HEK293 (cell line): ENCODE measurements around the gene FKTN.

Experiments used
- CTCF ChIA-PET: fragments of 350-600 bp; formaldehyde crosslinking; extraction: SDS; loops from one replicate; lab custom pipeline; 2021; ENCODE audit warnings: antibody characterized with exemption; lab: Yijun Ruan, JAX
- POLR2A ChIA-PET: fragments of 300-600 bp; formaldehyde crosslinking; extraction: SDS; loops from one replicate; lab custom pipeline; 2020; ENCODE audit warnings: antibody characterized with exemption, inconsistent platforms; lab: Yijun Ruan, JAX
- H3K27ac ChIP-seq: fragments of 200-500 bp; sonication (Bioruptor generic); 2 replicates; pipeline ENCODE4 v1.5.1; 2014; ENCODE audit warnings: low read depth, low read length, control low read depth, inconsistent platforms; ENCODE audit errors: extremely low read depth
- H3K36me3 ChIP-seq, 2 experiments: fragments of 200-500 bp in 1 of 2; sonication (Bioruptor generic) in 1 of 2; 1 replicate in 1 of 2; 2 replicates in 1 of 2; pipeline ENCODE4 v1.5.1; 2014 to 2017; ENCODE audit warnings: inconsistent platforms in 2 of 2, low read length in 2 of 2; ENCODE audit not compliant: control insufficient read depth in 2 of 2, insufficient read depth in 1 of 2
- H3K4me1 ChIP-seq: fragments of 200-500 bp; sonication (Bioruptor generic); 2 replicates; pipeline ENCODE4 v1.5.1; 2014; ENCODE audit warnings: mild to moderate bottlenecking, low read length, inconsistent platforms; ENCODE audit not compliant: control insufficient read depth, insufficient read depth
- H3K4me3 ChIP-seq: 2 replicates; pipeline ENCODE4 v1.5.1; 2011; ENCODE audit warnings: low read depth, mild to moderate bottlenecking, control low read depth, low read length, moderate library complexity
- H3K9me3 ChIP-seq: fragments of 200-500 bp; sonication (Bioruptor generic); 2 replicates; pipeline ENCODE4 v1.5.1; 2014; ENCODE audit warnings: low read depth, low read length, inconsistent platforms; ENCODE audit not compliant: control insufficient read depth, insufficient read depth
- BCL11B ChIP-seq: fragments of 450-650 bp; formaldehyde crosslinking; IDR thresholded peaks from 2 replicates; pipeline ENCODE4 v1.5.1; 2016; ENCODE audit warnings: low read depth, missing biosample characterization, missing genetic modification characterization
- INSM2 ChIP-seq: fragments of 450-650 bp; formaldehyde crosslinking; IDR thresholded peaks from 2 replicates; pipeline ENCODE4 v1.5.1; 2016; ENCODE audit warnings: missing biosample characterization, missing genetic modification characterization
- KLF7 ChIP-seq: fragments of 450-650 bp; formaldehyde crosslinking; IDR thresholded peaks from 2 replicates; pipeline ENCODE4 v1.5.1; 2016; ENCODE audit warnings: missing biosample characterization, missing genetic modification characterization, borderline replicate concordance
- MEIS1 ChIP-seq: sonication (generic); formaldehyde crosslinking; IDR thresholded peaks from 2 replicates; pipeline ENCODE4 v1.8.1; 2022; ENCODE audit warnings: missing genetic modification reagents, mild to moderate bottlenecking, borderline replicate concordance
- OSR2 ChIP-seq: fragments of 450-650 bp; formaldehyde crosslinking; IDR thresholded peaks from 2 replicates; pipeline ENCODE4 v1.5.1; 2016; ENCODE audit warnings: missing biosample characterization, missing genetic modification characterization
- PRDM2 ChIP-seq: fragments of 450-650 bp; formaldehyde crosslinking; IDR thresholded peaks from 2 replicates; pipeline ENCODE4 v1.5.1; 2016; ENCODE audit warnings: missing biosample characterization, missing genetic modification characterization, borderline replicate concordance
- SCRT1 ChIP-seq: fragments of 450-650 bp; formaldehyde crosslinking; IDR thresholded peaks from 2 replicates; pipeline ENCODE4 v1.5.1; 2016; ENCODE audit warnings: missing biosample characterization, missing genetic modification characterization, borderline replicate concordance
- ZBTB1 ChIP-seq: fragments of 450-650 bp; formaldehyde crosslinking; IDR thresholded peaks from 2 replicates; pipeline ENCODE4 v1.5.1; 2016; ENCODE audit warnings: missing biosample characterization, missing genetic modification characterization
- ZBTB20 ChIP-seq: fragments of 450-650 bp; formaldehyde crosslinking; IDR thresholded peaks from 2 replicates; pipeline ENCODE4 v1.5.1; 2016; ENCODE audit warnings: missing biosample characterization, missing genetic modification characterization
- ZNF175 ChIP-seq: fragments of 450-650 bp; formaldehyde crosslinking; IDR thresholded peaks from 2 replicates; pipeline ENCODE4 v1.5.1; 2016; ENCODE audit warnings: missing biosample characterization, missing genetic modification characterization
- ZNF221 ChIP-seq: fragments of 450-650 bp; formaldehyde crosslinking; IDR thresholded peaks from 2 replicates; pipeline ENCODE4 v1.5.1; 2017; ENCODE audit warnings: missing biosample characterization, missing genetic modification characterization, borderline replicate concordance
- ZNF239 ChIP-seq: fragments of 450-650 bp; formaldehyde crosslinking; IDR thresholded peaks from 2 replicates; pipeline ENCODE4 v1.5.1; 2016; ENCODE audit warnings: missing biosample characterization, missing genetic modification characterization
- ZNF292 ChIP-seq: fragments of 450-650 bp; formaldehyde crosslinking; IDR thresholded peaks from 2 replicates; pipeline ENCODE4 v1.5.1; 2016; ENCODE audit warnings: low read depth, missing biosample characterization, missing genetic modification characterization, borderline replicate concordance
- ZNF391 ChIP-seq: fragments of 450-650 bp; formaldehyde crosslinking; IDR thresholded peaks from 2 replicates; pipeline ENCODE4 v1.5.1; 2016; ENCODE audit warnings: low read depth, missing biosample characterization, missing genetic modification characterization, borderline replicate concordance
- ZNF501 ChIP-seq: fragments of 450-650 bp; formaldehyde crosslinking; IDR thresholded peaks from 2 replicates; pipeline ENCODE4 v1.5.1; 2016; ENCODE audit warnings: missing biosample characterization, missing genetic modification characterization
- ZNF530 ChIP-seq: fragments of 450-650 bp; formaldehyde crosslinking; IDR thresholded peaks from 2 replicates; pipeline ENCODE4 v1.5.1; 2016; ENCODE audit warnings: low read depth, missing biosample characterization, missing genetic modification characterization
- ZNF558 ChIP-seq: fragments of 450-650 bp; formaldehyde crosslinking; IDR thresholded peaks from 2 replicates; pipeline ENCODE4 v1.5.1; 2016; ENCODE audit warnings: missing biosample characterization, missing genetic modification characterization
- ZNF561 ChIP-seq: fragments of 450-650 bp; IDR thresholded peaks from 2 replicates; pipeline ENCODE4 v1.5.1; 2018; ENCODE audit warnings: missing biosample characterization, missing genetic modification characterization, borderline replicate concordance
- ZNF621 ChIP-seq: fragments of 450-650 bp; formaldehyde crosslinking; IDR thresholded peaks from 2 replicates; pipeline ENCODE4 v1.5.1; 2017; ENCODE audit warnings: missing biosample characterization, missing genetic modification characterization
- ZNF624 ChIP-seq: fragments of 450-650 bp; formaldehyde crosslinking; IDR thresholded peaks from 2 replicates; pipeline ENCODE4 v1.5.1; 2017; ENCODE audit warnings: missing biosample characterization, missing genetic modification characterization
- ZNF626 ChIP-seq: fragments of 450-650 bp; sonication (Bioruptor Pico); formaldehyde crosslinking; IDR thresholded peaks from 2 replicates; pipeline ENCODE4 v1.5.1; 2018; ENCODE audit warnings: missing biosample characterization, missing genetic modification characterization, inconsistent platforms
- ZNF654 ChIP-seq: fragments of 450-650 bp; formaldehyde crosslinking; IDR thresholded peaks from 2 replicates; pipeline ENCODE4 v1.5.1; 2016; ENCODE audit warnings: low read depth, missing biosample characterization, missing genetic modification characterization
- ZNF704 ChIP-seq: fragments of 450-650 bp; formaldehyde crosslinking; IDR thresholded peaks from 2 replicates; pipeline ENCODE4 v1.5.1; 2016; ENCODE audit warnings: missing biosample characterization, missing genetic modification characterization
- ZNF707 ChIP-seq: fragments of 450-650 bp; formaldehyde crosslinking; IDR thresholded peaks from 2 replicates; pipeline ENCODE4 v1.5.1; 2016; ENCODE audit warnings: missing biosample characterization, missing genetic modification characterization

The FKTN gene

GRCh38 chr9:105593145-105593544, 35.2 kb downstream of the FKTN start:
- Histone ChIP-seq H3K4me3 (no peak overlapping the region), H3K27ac (no peak overlapping the region), H3K9me3 (no peaks in the 10 kb centered on the region), H3K36me3 (peaks cover 0 to 35% of the 10 kb centered on the region in 2 experiments; a peak in 1 of 3 replicates), H3K4me1 (no peaks in the 10 kb centered on the region)
- ChIA-PET CTCF (no interaction called here), POLR2A (no interaction called here)
- TF ChIP-seq ZNF624 (no peak), ZBTB1 (no peak), INSM2 (no peak), ZNF558 (no peak), ZNF621 (tag by site-specific recombination) (no peak), ZNF239 (tag by site-specific recombination) (no peak), ZNF626 (tag by site-specific recombination) (no peak)

- H3K36me3 ChIP-seq, result peaks cover 0 to 19% of the 10 kb centered on the region in 2 experiments; a peak in 2 of 3 replicates
- no peak overlapping the region for H3K4me3 ChIP-seq
- ChIA-PET CTCF (interaction anchor here (0.6 to 2.0 kb wide), 19 partner anchors 10 to 963 kb away, joined by 3 to 27 read pairs (median 4); no protein-coding TSS in a partner anchor), POLR2A (no interaction called here)
- no peak for TF ChIP-seq ZNF175
- no peak for TF ChIP-seq ZNF501 (tag by site-specific recombination)
- TF ChIP-seq ZBTB20 (tag by site-specific recombination), result no peak
- TF ChIP-seq ZNF654, result peak; percentile 67
- no peak for TF ChIP-seq ZNF391
- no peak for TF ChIP-seq PRDM2
- TF ChIP-seq, all 188 proteins: peak for 1
- H3K9me3 ChIP-seq, result no peaks in the 10 kb centered on the region
- H3K27ac ChIP-seq, result no peak overlapping the region
- H3K4me1 ChIP-seq, result no peaks in the 10 kb centered on the region
Observed at GRCh38 chr9:105608721-105609598, 51.0 kb downstream of the FKTN start.

- ChIA-PET POLR2A (no interaction called here), CTCF (interaction anchor here (0.6 kb wide), 1 partner anchor 51 kb away, joined by 6 read pairs; no protein-coding TSS in a partner anchor)
- H3K27ac ChIP-seq, result no peak overlapping the region
- H3K36me3 ChIP-seq, result peaks cover 0 to 7% of the 10 kb centered on the region in 2 experiments; a peak in 1 of 3 replicates
- no peaks in the 10 kb centered on the region for H3K9me3 ChIP-seq
- no peak for TF ChIP-seq BCL11B (tag by site-specific recombination)
- TF ChIP-seq ZNF561 (tag by site-specific recombination), result no peak
- TF ChIP-seq ZNF221 (tag by site-specific recombination), result no peak
- TF ChIP-seq ZNF530, result no peak
- TF ChIP-seq OSR2, result no peak
- no peak for TF ChIP-seq ZNF707 (tag by site-specific recombination)
- TF ChIP-seq ZNF292 (tag by site-specific recombination), result no peak
- TF ChIP-seq KLF7 (tag by site-specific recombination), result no peak
- TF ChIP-seq ZBTB1, result no peak
- no peak for TF ChIP-seq ZNF704 (tag by site-specific recombination)
- TF ChIP-seq MEIS1, result no peak
- no peak for TF ChIP-seq SCRT1 (tag by site-specific recombination)
- no peak overlapping the region for H3K4me3 ChIP-seq
- no peaks in the 10 kb centered on the region for H3K4me1 ChIP-seq
Observed at GRCh38 chr9:105621001-105621400, 63.1 kb downstream of the FKTN start.
